Kidney (tissue), 14 donors: ENCODE results near the gene NOL6. TPM values are rescaled to one million over a fixed set of nuclear protein-coding genes. Genes with fewer than 3 reads are reported as not detected.

Source experiments
- DNase-seq, 5 donors: peaks; one replicate each; pipeline ENCODE4 v3.0.0-alpha.2; 2013 to 2020
- FAIRE-seq: peaks from 2 replicates; lab custom pipeline; 2012; peaks lifted over from hg19 to GRCh38; lab: Jason Lieb, UNC
- H3K27ac ChIP-seq, 2 donors: one replicate each; pipeline ENCODE4 v1.7.0; 2013; ENCODE audit warnings: low read depth in 2 of 2, low read length in 2 of 2, inconsistent platforms in 1 of 2
- H3K27me3 ChIP-seq: one replicate; pipeline ENCODE4 v1.7.1; 2013; ENCODE audit warnings: low read length, inconsistent platforms; ENCODE audit not compliant: control insufficient read depth, insufficient read depth
- H3K36me3 ChIP-seq, 3 donors: one replicate each; pipeline versions ENCODE4 v1.7.0 to v1.7.1; 2013; ENCODE audit warnings: low read length in 3 of 3, control low read depth in 1 of 3, inconsistent platforms in 1 of 3; ENCODE audit not compliant: insufficient read depth in 3 of 3, control insufficient read depth in 2 of 3
- H3K4me1 ChIP-seq, 3 donors: one replicate each; pipeline versions ENCODE4 v1.7.0 to v1.7.1; 2013; ENCODE audit warnings: low read length in 3 of 3, inconsistent platforms in 1 of 3, low read depth in 1 of 3; ENCODE audit not compliant: control insufficient read depth in 2 of 3, insufficient read depth in 2 of 3
- H3K4me3 ChIP-seq, 3 donors: one replicate each; pipeline versions ENCODE4 v1.7.0 to v1.8.1; 2013; ENCODE audit warnings: low read length in 3 of 3, control low read depth in 1 of 3, inconsistent platforms in 1 of 3
- H3K9ac ChIP-seq, 3 donors: one replicate each; pipeline versions ENCODE4 v1.7.0 to v1.7.1; 2013; ENCODE audit warnings: low read length in 3 of 3, control low read depth in 1 of 3, inconsistent platforms in 1 of 3
- H3K9me3 ChIP-seq, 3 donors: one replicate each; pipeline versions ENCODE4 v1.7.0 to v1.7.1; 2013; ENCODE audit warnings: low read length in 3 of 3, control low read depth in 1 of 3, inconsistent platforms in 1 of 3; ENCODE audit not compliant: control insufficient read depth in 2 of 3, insufficient read depth in 1 of 3
- intact Hi-C: fragments of 100-400 bp; cut with DNase I; formaldehyde crosslinking; loops from one replicate; pipeline ENCODE4 v1.11.1; 2022
- polyA plus RNA-seq: library from polyadenylated mRNA; stranded (reverse); fragments of 350-450 nt; fragmentation: Illumina TruSeq; extraction: RNeasy Lipid Tissue Mini Kit (QIAGEN cat#74804); gene quantifications from one replicate; pipeline ENCODE4 v1.2.3, GENCODE V29; 2014; ENCODE audit warnings: low read depth, low replicate concordance; ENCODE audit not compliant: insufficient read depth
- total RNA-seq: library from RNA; stranded (reverse); fragmentation: NEBNext Ultra II Directional; extraction: Animal tissue kit (Norgen Biotek cat#: 25700); gene quantifications from one replicate; pipeline ENCODE4 v1.2.1, GENCODE V29; 2021
- TF ChIP-seq, protein P1 (sequence below): IDR thresholded peaks from 3 replicates; pipeline ENCODE4 v1.5.1; 2012; ENCODE audit warnings: mild to moderate bottlenecking, moderate library complexity, borderline replicate concordance; ENCODE audit not compliant: insufficient read depth; ENCODE audit errors: extremely low read depth
- donor health status: control.
- donor health status: control.
- donor health status: control.
- donor health status: control.
- donor health status: control.
- donor health status: DM: yes; HTN: yes; CAD: no.
- donor health status: Normal renal cell carcinoma (clear cell type).

Gene NOL6
- total and polyA plus RNA-seq, 2 donors from 2014 or later: 10.8 to 32.8 TPM

DNA sequence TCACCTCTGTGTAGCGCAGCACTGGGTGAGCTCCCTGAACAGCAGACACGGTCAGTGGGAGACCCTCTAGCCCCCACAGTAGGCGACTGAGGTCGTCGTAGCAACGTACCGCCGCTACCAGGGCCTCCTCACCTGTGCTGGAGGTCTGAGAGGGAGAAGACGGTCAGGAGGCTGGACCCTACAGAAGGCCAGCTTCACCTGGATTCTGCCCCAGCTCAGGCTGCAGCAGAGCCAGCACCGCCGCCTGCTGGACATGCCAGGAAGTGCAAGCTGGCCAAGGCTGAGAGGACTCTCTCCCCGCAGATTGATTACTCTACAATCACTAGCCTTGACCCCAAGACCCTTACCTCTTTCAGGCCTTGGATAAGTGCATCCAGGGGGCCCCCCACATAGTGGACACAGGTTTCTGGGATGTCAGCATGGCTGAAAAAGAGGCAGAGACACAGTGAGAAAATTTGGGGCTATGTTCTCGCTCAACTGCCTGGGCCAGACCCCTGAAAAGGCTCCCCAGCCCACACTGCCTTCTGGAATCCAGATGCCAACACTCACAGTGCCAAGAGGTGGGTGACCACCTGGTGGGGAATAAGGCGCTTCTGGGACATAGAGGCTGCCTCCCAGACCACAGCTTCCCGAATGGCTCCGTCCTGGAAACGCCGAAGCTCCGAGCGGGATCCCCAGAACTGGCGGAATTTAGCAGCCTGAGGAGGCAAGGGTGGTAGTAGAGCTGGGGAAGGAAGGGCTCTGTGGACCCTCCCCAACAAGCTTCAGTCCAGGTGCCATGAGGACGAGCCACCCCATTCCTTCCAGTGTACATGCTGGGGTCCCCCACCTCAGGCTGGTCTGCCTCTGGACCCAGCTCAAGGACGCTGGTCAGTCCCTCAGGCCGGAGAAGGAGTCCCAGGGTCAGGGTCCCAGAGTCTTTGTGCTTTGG, 6.9 kb downstream of the NOL6 start:
- TF ChIP-seq, protein P1, sequence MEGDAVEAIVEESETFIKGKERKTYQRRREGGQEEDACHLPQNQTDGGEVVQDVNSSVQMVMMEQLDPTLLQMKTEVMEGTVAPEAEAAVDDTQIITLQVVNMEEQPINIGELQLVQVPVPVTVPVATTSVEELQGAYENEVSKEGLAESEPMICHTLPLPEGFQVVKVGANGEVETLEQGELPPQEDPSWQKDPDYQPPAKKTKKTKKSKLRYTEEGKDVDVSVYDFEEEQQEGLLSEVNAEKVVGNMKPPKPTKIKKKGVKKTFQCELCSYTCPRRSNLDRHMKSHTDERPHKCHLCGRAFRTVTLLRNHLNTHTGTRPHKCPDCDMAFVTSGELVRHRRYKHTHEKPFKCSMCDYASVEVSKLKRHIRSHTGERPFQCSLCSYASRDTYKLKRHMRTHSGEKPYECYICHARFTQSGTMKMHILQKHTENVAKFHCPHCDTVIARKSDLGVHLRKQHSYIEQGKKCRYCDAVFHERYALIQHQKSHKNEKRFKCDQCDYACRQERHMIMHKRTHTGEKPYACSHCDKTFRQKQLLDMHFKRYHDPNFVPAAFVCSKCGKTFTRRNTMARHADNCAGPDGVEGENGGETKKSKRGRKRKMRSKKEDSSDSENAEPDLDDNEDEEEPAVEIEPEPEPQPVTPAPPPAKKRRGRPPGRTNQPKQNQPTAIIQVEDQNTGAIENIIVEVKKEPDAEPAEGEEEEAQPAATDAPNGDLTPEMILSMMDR: peak; percentile 94
- intact Hi-C loops: no loop called here
- H3K36me3 ChIP-seq: peaks cover 5 to 80% (median 63%) of the 10 kb centered on the region in 3 donors
- H3K4me1 ChIP-seq: no peaks in the 10 kb centered on the region
- DNase-seq (peak; percentile 54 to 84 (median 65)), FAIRE-seq (no peak)
- H3K27ac ChIP-seq: no peak overlapping the region
- no peak overlapping the region for H3K9ac ChIP-seq
- H3K27me3 ChIP-seq: no peaks in the 10 kb centered on the region
- no peak overlapping the region for H3K4me3 ChIP-seq
- H3K9me3 ChIP-seq: no peaks in the 10 kb centered on the region

DNA sequence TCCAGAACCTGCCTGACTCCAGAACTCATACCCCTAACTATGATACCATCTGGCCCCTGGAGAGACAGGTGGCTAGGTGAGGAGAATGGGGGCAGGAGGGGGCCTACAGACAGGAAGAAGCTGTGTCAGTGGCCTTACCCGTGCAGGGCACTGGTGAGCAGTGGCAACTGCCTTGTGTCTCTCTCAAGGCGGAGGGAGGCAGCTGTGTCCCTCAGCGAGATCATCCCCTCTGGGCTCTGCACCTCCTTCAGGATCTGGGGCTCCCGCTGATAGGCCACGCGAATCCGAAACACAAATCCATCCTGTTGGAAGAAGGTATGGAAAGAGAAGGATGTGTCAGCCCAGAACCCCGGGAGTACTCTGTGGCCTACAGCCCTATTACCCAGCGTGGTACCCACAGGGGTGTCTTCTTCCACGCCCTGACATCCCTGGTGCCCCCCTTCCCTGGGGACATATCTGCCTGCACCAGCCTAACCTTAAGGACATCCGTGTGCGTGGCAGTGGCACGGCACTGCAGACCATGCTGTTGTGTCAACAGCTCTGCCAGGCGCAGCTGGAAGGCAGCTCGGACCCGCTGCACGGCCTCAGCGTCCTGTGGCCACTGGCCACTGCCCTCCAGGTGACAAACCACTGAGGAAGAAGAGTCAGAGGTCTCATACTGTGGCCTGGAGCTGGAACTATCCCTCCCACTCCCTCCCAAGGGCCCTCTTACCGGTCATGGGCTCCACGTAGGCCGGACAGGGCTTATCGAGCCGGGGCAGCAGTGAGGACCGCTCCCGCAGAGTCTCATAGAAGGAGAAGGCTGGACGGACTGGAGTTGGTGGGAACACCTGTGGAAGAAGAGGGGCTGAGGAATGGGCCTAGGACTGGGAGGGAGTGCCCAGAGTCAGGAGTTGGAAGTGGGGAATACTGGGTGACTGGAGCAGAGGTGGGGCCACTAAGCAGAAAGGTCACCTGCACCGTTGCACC, 7.8 kb downstream of the NOL6 start:
- no peak for FAIRE-seq
- peak in 2 of 5 donors; percentile 24 to 54 for DNase-seq

DNA sequence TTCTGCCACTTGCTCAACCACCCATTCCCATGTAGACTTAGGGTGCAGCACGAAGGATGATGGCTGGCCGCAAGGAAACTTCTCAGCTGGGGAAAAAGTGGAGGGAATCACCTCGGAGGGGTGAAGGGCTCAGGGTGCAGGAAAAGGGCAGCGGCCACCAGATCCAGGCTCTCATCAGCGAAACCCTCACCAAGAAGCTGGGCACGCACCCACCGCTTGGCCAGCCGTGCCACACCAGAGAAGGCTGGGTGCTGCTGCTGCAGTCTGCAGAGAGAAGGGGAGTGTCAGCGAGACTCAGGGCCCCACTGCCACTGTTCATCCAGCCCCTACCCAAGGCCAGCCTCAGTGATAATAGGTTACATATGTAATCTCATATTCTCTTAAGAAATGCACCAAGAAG, 8.6 kb downstream of the NOL6 start:
- Histone ChIP-seq H3K36me3 (peaks cover 3 to 72% (median 60%) of the 10 kb centered on the region in 3 donors), H3K27me3 (no peaks in the 10 kb centered on the region), H3K9me3 (no peaks in the 10 kb centered on the region), H3K27ac (no peak overlapping the region), H3K4me3 (no peak overlapping the region), H3K4me1 (no peaks in the 10 kb centered on the region), H3K9ac (no peak overlapping the region)
- DNase-seq (peak in 1 of 5 donors; percentile 30), FAIRE-seq (no peak)
- TF ChIP-seq, protein P1: no peak
- intact Hi-C loops: no loop called here

More for the DNA sequence above, 7.8 kb downstream of the NOL6 start:
- H3K9ac ChIP-seq: no peak overlapping the region
- H3K27me3 ChIP-seq: no peaks in the 10 kb centered on the region
- no peak overlapping the region for H3K4me3 ChIP-seq
- no peak overlapping the region for H3K27ac ChIP-seq
- TF ChIP-seq, protein P1: no peak
- H3K9me3 ChIP-seq: no peaks in the 10 kb centered on the region
- intact Hi-C loops: no loop called here
- no peaks in the 10 kb centered on the region for H3K4me1 ChIP-seq
- peaks cover 3 to 72% (median 60%) of the 10 kb centered on the region in 3 donors for H3K36me3 ChIP-seq
